Naive thymus-derived CD4-positive, alpha-beta T cell (primary cell): ENCODE results near the gene JUNB. TPM values are rescaled to one million over a fixed set of nuclear protein-coding genes. Genes with fewer than 3 reads are reported as not detected.

Source experiments
- ATAC-seq: fragments of 150-1000 bp; cut with Tn5 transposase; 2 replicates; pipeline ENCODE4 v1.10.0; 2021; ENCODE audit warnings: mild to moderate bottlenecking, moderate library complexity
- CTCF ChIA-PET: fragments of 350-600 bp; sonication (Branson Sonifier 250); formaldehyde crosslinking; loops from one replicate; lab custom pipeline; 2021; ENCODE audit warnings: antibody characterized with exemption; lab: Charles Lee
- POLR2A ChIA-PET: fragments of 350-600 bp; sonication (Branson Sonifier 250); formaldehyde crosslinking; loops from one replicate; lab custom pipeline; 2021; ENCODE audit warnings: antibody characterized with exemption, inconsistent platforms; lab: Charles Lee
- DNase-seq, 9 donors: peaks; one replicate each; pipeline versions ENCODE4 v3.0.0 to v3.0.0-alpha.2; 2020 to 2022; ENCODE audit warnings: mixed read lengths in 1 of 9
- H3K27ac ChIP-seq: one replicate; pipeline ENCODE4 v1.7.0; 2013; ENCODE audit warnings: mild to moderate bottlenecking, low read depth, low read length, moderate library complexity
- H3K27me3 ChIP-seq, 2 donors: one replicate each; pipeline ENCODE4 v1.7.0; 2013; ENCODE audit warnings: low read length in 2 of 2, mild to moderate bottlenecking in 2 of 2, moderate library complexity in 2 of 2; ENCODE audit not compliant: control insufficient read depth in 2 of 2, insufficient read depth in 2 of 2
- H3K36me3 ChIP-seq, 3 experiments: 1 replicate in 2 of 3; 2 replicates in 1 of 3; pipeline ENCODE4 v1.7.0; 2013; ENCODE audit warnings: low read length in 3 of 3, mild to moderate bottlenecking in 3 of 3, moderate library complexity in 1 of 3; ENCODE audit not compliant: insufficient read depth in 3 of 3, control insufficient read depth in 2 of 3
- H3K4me1 ChIP-seq, 2 donors: one replicate each; pipeline ENCODE4 v1.7.0; 2013; ENCODE audit warnings: low read length in 2 of 2, mild to moderate bottlenecking in 2 of 2, moderate library complexity in 1 of 2; ENCODE audit not compliant: control insufficient read depth in 2 of 2, insufficient read depth in 2 of 2
- H3K4me3 ChIP-seq: 2 replicates; pipeline ENCODE4 v1.7.0; 2013; ENCODE audit warnings: mild to moderate bottlenecking, low read length
- H3K9me3 ChIP-seq, 3 experiments: 1 replicate in 2 of 3; 2 replicates in 1 of 3; pipeline ENCODE4 v1.7.0; 2013; ENCODE audit warnings: low read length in 3 of 3; ENCODE audit not compliant: control insufficient read depth in 2 of 3
- H3K27ac Mint-ChIP-seq, 9 donors: one replicate each; pipeline ENCODE4 v1.8.0; 2020 to 2022; ENCODE audit warnings: mixed read lengths in 9 of 9, mild to moderate bottlenecking in 8 of 9, moderate library complexity in 5 of 9, inconsistent platforms in 2 of 9
- H3K27me3 Mint-ChIP-seq, 5 donors: one replicate each; pipeline ENCODE4 v1.8.0; 2021 to 2022; ENCODE audit warnings: mixed read lengths in 5 of 5, mild to moderate bottlenecking in 1 of 5
- H3K36me3 Mint-ChIP-seq, 5 donors: one replicate each; pipeline ENCODE4 v1.8.0; 2020 to 2022; ENCODE audit warnings: mixed read lengths in 5 of 5, mild to moderate bottlenecking in 3 of 5, inconsistent platforms in 1 of 5
- H3K4me1 Mint-ChIP-seq, 7 donors: one replicate each; pipeline ENCODE4 v1.8.0; 2020 to 2022; ENCODE audit warnings: mixed read lengths in 7 of 7, mild to moderate bottlenecking in 3 of 7, inconsistent platforms in 1 of 7
- H3K4me3 Mint-ChIP-seq, 10 donors: one replicate each; pipeline ENCODE4 v1.8.0; 2020 to 2022; ENCODE audit warnings: mild to moderate bottlenecking in 10 of 10, mixed read lengths in 10 of 10, moderate library complexity in 6 of 10, inconsistent platforms in 2 of 10
- H3K9me3 Mint-ChIP-seq, 11 donors: one replicate each; pipeline ENCODE4 v1.8.0; 2020 to 2022; ENCODE audit warnings: mixed read lengths in 11 of 11, mild to moderate bottlenecking in 4 of 11, inconsistent platforms in 1 of 11, moderate library complexity in 1 of 11
- intact Hi-C, 2 donors: fragments of 100-400 bp; cut with micrococcal nuclease; formaldehyde crosslinking; loops; one replicate each; pipeline ENCODE4 v1.15.1; 2023
- polyA plus RNA-seq, 2 donors: library from polyadenylated mRNA; unstranded; fragments of 300-500 nt; fragmentation: Illumina TruSeq; gene quantifications; one replicate each; pipeline ENCODE4 v1.2.3, GENCODE V29; 2021
- total RNA-seq, 6 experiments: library from RNA in 5 of 6; stranded (reverse) in 5 of 6; gene quantifications; 1 replicate in 5 of 6; 2 replicates in 1 of 6; pipeline ENCODE4 v1.2.3 and lab custom pipeline; 2021 to 2026

JUNB gene
- total and polyA plus RNA-seq, 7 experiments from 2014 or later, result 107 to 2,198 (median 690) TPM

GRCh38 chr19:12789098-12789903 is 2.0 kb upstream of the JUNB start:
- peak in 2 of 9 donors; percentile 33 to 44 for DNase-seq
- CTCF ChIA-PET, result interaction anchor here (0.8 to 3.0 kb wide), 2 partner anchors 9 to 12 kb away, joined by 3 to 22 read pairs; no protein-coding TSS in a partner anchor

GRCh38 chr19:12789904-12790619 is 1.2 kb upstream of the JUNB start:
- Histone ChIP-seq H3K4me1 (peaks cover 42% of the 10 kb centered on the region in 2 donors), H3K36me3 (peaks cover 0 to 20% (median 0%) of the 10 kb centered on the region in 3 experiments), H3K27ac (peak overlapping the region; percentile 99), H3K27me3 (no peaks in the 10 kb centered on the region), H3K4me3 (peak overlapping the region; percentile 98), H3K9me3 (no peaks in the 10 kb centered on the region)
- peaks cover 19 to 37% (median 30%) of the 10 kb centered on the region in 7 donors for H3K4me1 Mint-ChIP-seq
- intact Hi-C loops, result loop anchor here (1.0 to 5.0 kb wide), 10 partner anchors 8 to 1698 kb away; partner anchors contain the start of genes CALR (in 2 of the 2), DHPS (in 1 of the 2), IER2 (in 1 of the 2) and STX10 (in 1 of the 2)
- POLR2A ChIA-PET, result interaction anchor here (0.6 to 8.4 kb wide), 12 partner anchors 10 to 1734 kb away, joined by 3 to 621 read pairs (median 12); partner anchors contain the start of genes CALR, GCDH, GET3 and HOOK2
- H3K27ac Mint-ChIP-seq, result peak overlapping the region; percentile 97 to 100 (median 100)
- peaks cover 0 to 6% (median 0%) of the 10 kb centered on the region in 5 donors for H3K36me3 Mint-ChIP-seq
- peaks cover 0 to 2% (median 0%) of the 10 kb centered on the region in 5 donors for H3K27me3 Mint-ChIP-seq
- DNase-seq, result peak; percentile 80 to 97 (median 83)
- H3K9me3 Mint-ChIP-seq, result peaks cover 0 to 27% (median 0%) of the 10 kb centered on the region in 11 donors
- CTCF ChIA-PET, result interaction anchor here (0.8 to 3.7 kb wide), 4 partner anchors 7 to 13 kb away, joined by 3 to 71 read pairs (median 23); partner anchors contain the start of gene HOOK2
- peak overlapping the region; percentile 89 to 98 (median 94) for H3K4me3 Mint-ChIP-seq
- peak; percentile 48 for ATAC-seq

More at GRCh38 chr19:12789098-12789903, 2.0 kb upstream of the JUNB start:
- peaks cover 0 to 27% (median 0%) of the 10 kb centered on the region in 11 donors for H3K9me3 Mint-ChIP-seq
- no peaks in the 10 kb centered on the region for H3K27me3 ChIP-seq
- intact Hi-C loops, result no loop called here
- H3K4me3 Mint-ChIP-seq, result peak overlapping the region; percentile 61 to 95 (median 84)
- peaks cover 0 to 20% (median 0%) of the 10 kb centered on the region in 3 experiments for H3K36me3 ChIP-seq
- peaks cover 41 to 43% of the 10 kb centered on the region in 2 donors for H3K4me1 ChIP-seq
- peak overlapping the region; percentile 93 to 100 (median 99) for H3K27ac Mint-ChIP-seq
- H3K36me3 Mint-ChIP-seq, result peaks cover 0 to 6% (median 0%) of the 10 kb centered on the region in 5 donors
- no peaks in the 10 kb centered on the region for H3K9me3 ChIP-seq
- ATAC-seq, result no peak
- peaks cover 17 to 30% (median 22%) of the 10 kb centered on the region in 7 donors for H3K4me1 Mint-ChIP-seq
- H3K27me3 Mint-ChIP-seq, result peaks cover 0 to 2% (median 0%) of the 10 kb centered on the region in 5 donors
- peak overlapping the region; percentile 99 for H3K27ac ChIP-seq
- no peak overlapping the region for H3K4me3 ChIP-seq
- POLR2A ChIA-PET, result interaction anchor here (0.6 to 2.4 kb wide), 4 partner anchors 9 to 54 kb away, joined by 3 to 23 read pairs (median 6); partner anchors contain the start of genes PRDX2 and THSD8

- peaks cover 35 to 38% of the 10 kb centered on the region in 2 donors for H3K4me1 ChIP-seq
- H3K9me3 Mint-ChIP-seq, result peaks cover 0 to 27% (median 0%) of the 10 kb centered on the region in 11 donors
- POLR2A ChIA-PET, result interaction anchor here (0.9 to 8.4 kb wide), 21 partner anchors 9 to 1733 kb away, joined by 3 to 621 read pairs (median 8); partner anchors contain the start of genes CALR, FBXW9, GCDH and GET3
- no peaks in the 10 kb centered on the region for H3K9me3 ChIP-seq
- no peaks in the 10 kb centered on the region for H3K27me3 ChIP-seq
- peak overlapping the region; percentile 97 to 100 (median 100) for H3K27ac Mint-ChIP-seq
- intact Hi-C loops, result loop anchor here (1.0 to 5.0 kb wide), 11 partner anchors 8 to 1728 kb away; partner anchors contain the start of genes CALR (in 2 of the 2), DHPS (in 1 of the 2), DNAJB1 (in 1 of the 2) and IER2 (in 1 of the 2)
- DNase-seq, result peak in 4 of 9 donors; percentile 32 to 48 (median 39)
- H3K27ac ChIP-seq, result peak overlapping the region; percentile 99
- H3K4me1 Mint-ChIP-seq, result peaks cover 22 to 42% (median 34%) of the 10 kb centered on the region in 7 donors
- no peak for ATAC-seq
- peak overlapping the region; percentile 89 to 98 (median 94) for H3K4me3 Mint-ChIP-seq
- peak overlapping the region; percentile 98 for H3K4me3 ChIP-seq
- H3K27me3 Mint-ChIP-seq, result peaks cover 0 to 2% (median 0%) of the 10 kb centered on the region in 5 donors
- peaks cover 0 to 20% (median 0%) of the 10 kb centered on the region in 3 experiments for H3K36me3 ChIP-seq
- peaks cover 0 to 6% (median 0%) of the 10 kb centered on the region in 5 donors for H3K36me3 Mint-ChIP-seq
- CTCF ChIA-PET, result interaction anchor here (1.3 to 3.7 kb wide), 3 partner anchors 8 to 26 kb away, joined by 3 to 71 read pairs (median 24); partner anchors contain the start of gene HOOK2
Observed at GRCh38 chr19:12790628-12791344, 500 bp upstream of the JUNB start.

- H3K27ac Mint-ChIP-seq, result peak overlapping the region; percentile 97 to 100 (median 100)
- peaks cover 30 to 52% (median 40%) of the 10 kb centered on the region in 7 donors for H3K4me1 Mint-ChIP-seq
- CTCF ChIA-PET, result interaction anchor here (0.5 to 3.7 kb wide), 9 partner anchors 8 to 188 kb away, joined by 3 to 71 read pairs (median 6); partner anchors contain the start of gene HOOK2
- Histone ChIP-seq H3K36me3 (peaks cover 0 to 20% (median 0%) of the 10 kb centered on the region in 3 experiments), H3K27me3 (no peaks in the 10 kb centered on the region), H3K9me3 (no peaks in the 10 kb centered on the region), H3K27ac (peak overlapping the region; percentile 99), H3K4me3 (peak overlapping the region; percentile 98), H3K4me1 (peaks cover 30 to 36% of the 10 kb centered on the region in 2 donors)
- intact Hi-C loops, result loop anchor here (2.0 to 5.0 kb wide), 10 partner anchors 15 to 1700 kb away; partner anchors contain the start of genes CALR (in 2 of the 2), IER2 (in 2 of the 2), STX10 (in 2 of the 2) and RNASEH2A (in 1 of the 2)
- ATAC-seq, result no peak
- H3K36me3 Mint-ChIP-seq, result peaks cover 0 to 9% (median 0%) of the 10 kb centered on the region in 5 donors
- peaks cover 0 to 27% (median 0%) of the 10 kb centered on the region in 11 donors for H3K9me3 Mint-ChIP-seq
- H3K27me3 Mint-ChIP-seq, result peaks cover 0 to 2% (median 0%) of the 10 kb centered on the region in 5 donors
- H3K4me3 Mint-ChIP-seq, result peak overlapping the region; percentile 89 to 98 (median 94)
- POLR2A ChIA-PET, result interaction anchor here (0.6 to 8.4 kb wide), 35 partner anchors 8 to 1417 kb away, joined by 3 to 621 read pairs (median 5); partner anchors contain the start of genes CALR, DHPS, DNASE2 and FBXW9
- peak; percentile 53 to 82 (median 75) for DNase-seq
Observed at GRCh38 chr19:12792051-12792852, 966 bp downstream of the JUNB start.
